Measurements from ENCODE around the gene PAIP1.

Gene PAIP1

GRCh38 chr5:43570450-43571158 lies 13.7 kb upstream of the PAIP1 start:
- Histone ChIP-seq H3K36me3 (replicated peaks; ENCODE audit: insufficient read depth, low read length) (no peaks in the 10 kb centered on the region), H4K20me1 (ENCODE audit: insufficient read depth, low read length) (no peaks in the 10 kb centered on the region), H3K9me3 (replicated peaks; ENCODE audit: insufficient read depth, low read length) (no peaks in the 10 kb centered on the region), H3K9ac (ENCODE audit: low read length) (no peak overlapping the region), H3F3A (ENCODE audit: insufficient read depth, low read length) (no peaks in the 10 kb centered on the region), H3K27me3 (replicated peaks; ENCODE audit: insufficient read depth, low read length) (no peaks in the 10 kb centered on the region), H3K4me2 (ENCODE audit: low read depth, low read length) (no peak overlapping the region), H3K4me1 (ENCODE audit: low read length) (no peaks in the 10 kb centered on the region), H3K9me2 (replicated peaks; ENCODE audit: insufficient read depth, low read length) (no peaks in the 10 kb centered on the region), H2AFZ (ENCODE audit: low read length) (no peak overlapping the region), H3K79me2 (ENCODE audit: low read length) (no peaks in the 10 kb centered on the region), H3K4me3 (ENCODE audit: low read length) (no peak overlapping the region), H3K27ac (ENCODE audit: low read length) (no peak overlapping the region)
- DNase-seq: no peak
- TF ChIP-seq CTCF (IDR thresholded peaks at IDR 0.05; ENCODE audit: low read length) (no peak), EZH2phosphoT487 (IDR thresholded peaks at IDR 0.05; ENCODE audit: low read length) (no peak)

- TF ChIP-seq CTCF (IDR thresholded peaks at IDR 0.05; ENCODE audit: low read length) (no peak), EZH2phosphoT487 (IDR thresholded peaks at IDR 0.05; ENCODE audit: low read length) (no peak), EZH2 (optimal IDR thresholded peaks at IDR 0.05; ENCODE audit: low read depth, low read length) (no peak)
- Histone ChIP-seq H4K20me1 (ENCODE audit: insufficient read depth, low read length) (no peaks in the 10 kb centered on the region), H3K36me3 (replicated peaks; ENCODE audit: insufficient read depth, low read length) (no peaks in the 10 kb centered on the region), H3K9ac (ENCODE audit: low read length) (no peak overlapping the region), H3K9me3 (replicated peaks; ENCODE audit: insufficient read depth, low read length) (no peaks in the 10 kb centered on the region), H3K27me3 (replicated peaks; ENCODE audit: insufficient read depth, low read length) (no peaks in the 10 kb centered on the region), H3K9me2 (replicated peaks; ENCODE audit: insufficient read depth, low read length) (no peaks in the 10 kb centered on the region), H2AFZ (ENCODE audit: low read length) (no peak overlapping the region), H3K27ac (ENCODE audit: low read length) (no peak overlapping the region), H3K4me1 (ENCODE audit: low read length) (no peaks in the 10 kb centered on the region; the same call in 1 of the 2 replicates), H3K79me2 (ENCODE audit: low read length) (no peaks in the 10 kb centered on the region), H3K4me3 (ENCODE audit: low read length) (no peak overlapping the region), H3F3A (ENCODE audit: insufficient read depth, low read length) (no peaks in the 10 kb centered on the region), H3K4me2 (ENCODE audit: low read depth, low read length) (no peak overlapping the region)
- DNase-seq: no peak
Observed at GRCh38 chr5:43569236-43569746, 12.4 kb upstream of the PAIP1 start.

- Histone ChIP-seq H3K9me2 (replicated peaks; ENCODE audit: insufficient read depth, low read length) (no peaks in the 10 kb centered on the region), H3K36me3 (replicated peaks; ENCODE audit: insufficient read depth, low read length) (no peaks in the 10 kb centered on the region), H3K4me2 (ENCODE audit: low read depth, low read length) (no peak overlapping the region), H4K20me1 (ENCODE audit: insufficient read depth, low read length) (no peaks in the 10 kb centered on the region), H3K9me3 (replicated peaks; ENCODE audit: insufficient read depth, low read length) (no peaks in the 10 kb centered on the region), H3K27me3 (replicated peaks; ENCODE audit: insufficient read depth, low read length) (no peaks in the 10 kb centered on the region), H2AFZ (ENCODE audit: low read length) (no peak overlapping the region), H3K79me2 (ENCODE audit: low read length) (no peaks in the 10 kb centered on the region), H3F3A (ENCODE audit: insufficient read depth, low read length) (no peaks in the 10 kb centered on the region), H3K4me1 (ENCODE audit: low read length) (no peaks in the 10 kb centered on the region; the same call in 1 of the 2 replicates), H3K4me3 (ENCODE audit: low read length) (no peak overlapping the region), H3K27ac (ENCODE audit: low read length) (no peak overlapping the region), H3K9ac (ENCODE audit: low read length) (no peak overlapping the region)
- no peak for DNase-seq
- TF ChIP-seq EZH2 (optimal IDR thresholded peaks at IDR 0.05; ENCODE audit: low read depth, low read length) (no peak), EZH2phosphoT487 (IDR thresholded peaks at IDR 0.05; ENCODE audit: low read length) (no peak), CTCF (IDR thresholded peaks at IDR 0.05; ENCODE audit: low read length) (no peak)
Observed at GRCh38 chr5:43567967-43568366, 11.1 kb upstream of the PAIP1 start.
